Erythroblast (primary cell): ENCODE data around the gene ERGIC1.

Experiments used
- DNase-seq, 2 experiments: peaks; one replicate each; lab custom pipeline; 2025; lab: John Stamatoyannopoulos, UW
- GATA1 ChIP-seq: IDR thresholded peaks from 2 replicates; pipeline ENCODE4 v1.6.1; 2011; ENCODE audit warnings: low read depth, mild to moderate bottlenecking, control low read depth, low read length, moderate library complexity
- POLR2A ChIP-seq: IDR thresholded peaks from 2 replicates; pipeline ENCODE4 v1.6.1; 2011; ENCODE audit warnings: mild to moderate bottlenecking, low read length

ERGIC1 gene

DNA sequence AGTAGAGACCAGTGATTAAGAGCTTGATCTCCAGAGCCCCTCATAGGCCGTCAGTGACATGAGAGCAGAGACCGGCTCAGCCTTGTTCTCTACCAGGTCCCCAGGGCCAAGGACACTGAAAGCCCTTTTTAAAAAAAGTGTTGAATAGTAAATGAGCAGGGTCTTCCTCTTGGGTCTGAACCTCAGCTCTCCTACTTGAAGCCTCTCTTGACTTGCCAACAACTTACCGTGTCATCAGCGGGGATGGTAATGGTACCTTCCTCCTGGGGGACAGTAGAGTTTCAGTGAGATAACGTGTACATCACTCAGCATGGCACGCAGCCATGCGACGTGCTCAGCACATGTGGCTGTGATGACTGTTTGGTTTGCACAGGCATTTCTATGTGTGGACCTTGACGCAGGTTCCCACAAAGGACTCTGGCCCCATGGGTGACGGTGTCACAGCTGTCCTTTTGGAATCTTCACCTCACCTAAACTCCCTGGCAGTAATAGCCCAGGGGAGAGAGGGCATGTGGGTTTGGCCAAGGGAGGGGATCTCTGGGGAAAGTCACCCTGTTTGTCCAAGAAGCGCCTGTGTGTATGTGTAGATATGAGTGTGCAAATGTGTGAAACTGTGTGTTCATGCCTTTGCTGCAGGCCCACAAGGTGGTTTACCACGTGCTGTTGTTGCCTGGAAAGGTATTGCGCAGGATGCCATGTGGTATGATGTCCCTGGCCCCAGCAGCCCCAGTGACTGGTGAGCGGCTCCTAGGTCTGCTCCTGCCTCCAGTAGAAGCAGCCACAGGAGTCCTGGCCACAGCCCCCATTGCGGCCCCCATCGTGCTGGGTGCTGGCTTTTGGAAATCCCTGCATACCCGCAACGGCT lies 18.7 kb downstream of the ERGIC1 start:
- DNase-seq, result peak; percentile 23 to 51

DNA sequence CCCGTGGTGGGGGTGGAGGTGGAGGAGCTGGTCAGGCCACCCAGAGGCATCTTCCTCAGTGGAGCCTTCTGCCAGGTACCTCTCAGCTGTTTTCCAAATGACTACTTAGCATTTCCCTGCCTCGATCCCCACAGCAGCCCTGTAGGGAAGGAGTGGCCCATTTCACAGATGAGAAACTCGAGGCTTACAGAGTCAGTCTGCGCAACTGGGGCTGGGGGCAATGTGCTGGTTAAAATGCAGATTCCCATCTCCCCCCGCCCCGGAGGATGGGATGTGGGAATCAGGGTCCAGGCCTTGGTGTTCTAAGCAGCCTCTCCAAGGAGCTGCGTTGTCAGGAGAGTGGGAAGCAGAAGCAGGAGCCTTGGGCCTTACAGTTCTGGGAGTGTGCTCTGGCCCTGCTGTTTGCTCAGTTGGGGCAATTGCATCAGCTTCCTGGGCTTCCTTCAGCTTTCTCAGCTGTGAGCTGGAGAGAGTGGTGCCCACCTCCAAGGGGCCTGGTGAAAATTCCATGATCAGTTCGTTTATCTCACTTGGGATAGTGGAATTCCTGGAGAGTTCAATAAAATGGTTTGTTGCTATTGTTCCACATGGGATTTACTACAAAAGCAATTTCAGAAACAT lies 19.4 kb downstream of the ERGIC1 start:
- TF ChIP-seq GATA1 (no peak), POLR2A (no peak)
- no peak for DNase-seq

More for the DNA sequence above, 18.7 kb downstream of the ERGIC1 start:
- TF ChIP-seq POLR2A, result no peak
- TF ChIP-seq GATA1, result no peak

DNA sequence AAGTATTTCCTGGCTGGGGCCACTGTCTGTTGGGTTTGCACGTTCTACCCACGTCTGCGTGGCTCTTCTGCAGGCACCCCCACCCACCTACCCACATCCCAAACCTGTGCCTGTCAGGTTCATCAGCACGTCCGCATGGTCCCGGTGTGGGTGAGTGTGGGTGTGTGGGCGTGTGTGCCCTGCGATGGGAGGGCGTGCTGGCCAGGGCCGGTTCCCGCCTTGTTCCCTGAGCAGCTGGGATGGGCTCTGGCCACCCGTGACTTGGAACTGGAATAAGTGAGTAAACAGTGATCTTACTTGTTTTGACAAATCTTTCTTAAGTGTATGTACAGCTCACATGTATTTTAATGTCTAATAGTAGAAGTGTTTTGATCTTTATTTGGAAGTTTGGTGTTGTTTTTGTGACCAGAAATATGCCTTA lies 20.4 kb downstream of the ERGIC1 start:
- no peak for TF ChIP-seq POLR2A
- no peak for DNase-seq

DNA sequence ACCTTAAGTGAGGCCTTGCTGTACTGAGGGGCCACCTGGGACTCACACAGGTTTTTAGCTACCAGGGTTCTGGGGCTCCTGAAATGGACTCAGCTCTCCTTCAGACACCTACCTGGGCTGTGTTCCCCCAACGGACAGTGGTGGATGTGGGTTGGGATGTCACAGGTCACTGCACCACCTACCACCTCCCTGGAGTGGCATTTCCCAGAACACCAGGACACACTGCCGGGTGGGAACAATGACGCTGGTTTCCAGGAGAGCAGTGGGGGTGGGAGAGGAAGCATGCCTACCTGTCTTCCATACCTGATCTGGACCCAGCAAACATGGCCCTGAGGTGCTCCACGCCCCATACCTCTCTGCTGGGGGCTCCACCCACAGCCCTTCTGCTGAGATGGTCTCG lies 20.9 kb downstream of the ERGIC1 start:
- TF ChIP-seq GATA1 (no peak), POLR2A (no peak)

DNA sequence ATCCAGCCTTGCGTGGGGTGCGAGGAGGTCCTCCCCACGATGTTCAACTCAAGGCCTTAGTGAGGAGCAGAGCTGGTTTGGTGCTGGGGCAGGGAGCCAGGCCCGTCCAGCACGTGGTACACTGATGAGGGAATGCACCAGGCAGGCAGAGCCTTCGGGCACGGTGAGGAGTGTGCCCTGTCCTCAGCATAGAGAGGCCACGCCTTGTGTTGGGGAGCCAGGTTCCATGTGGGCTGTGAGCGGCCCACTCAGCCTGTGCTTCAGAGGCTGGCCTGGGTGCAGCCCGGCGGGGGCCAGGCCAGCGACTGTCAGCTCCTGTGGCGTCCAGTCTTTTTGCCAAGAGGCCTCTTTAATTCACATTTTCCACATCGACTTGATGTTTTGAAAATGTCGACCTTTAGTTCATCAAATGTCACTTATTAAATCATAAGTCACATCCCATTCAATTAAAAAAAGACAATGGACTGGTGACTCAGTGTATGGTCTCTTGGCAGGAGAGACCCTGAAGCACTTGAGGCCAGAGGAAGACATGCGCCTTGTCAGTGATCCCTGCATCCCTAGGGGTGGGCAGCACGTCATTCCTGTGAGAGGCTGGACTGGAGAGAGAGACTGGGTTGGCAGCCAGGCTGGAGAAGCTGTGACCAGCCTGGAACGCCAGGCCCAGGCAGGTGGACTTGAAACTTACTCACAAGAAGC lies 21.7 kb downstream of the ERGIC1 start:
- no peak for TF ChIP-seq GATA1
- TF ChIP-seq POLR2A, result no peak
- no peak for DNase-seq

More for the DNA sequence above, 20.9 kb downstream of the ERGIC1 start:
- DNase-seq, result no peak

GRCh38 chr5:172856336-172856735 lies 22.3 kb downstream of the ERGIC1 start:
- no peak for TF ChIP-seq GATA1
- no peak for TF ChIP-seq POLR2A
- no peak for DNase-seq

GRCh38 chr5:172857982-172858381 lies 23.9 kb downstream of the ERGIC1 start:
- TF ChIP-seq GATA1, result no peak
- TF ChIP-seq POLR2A, result no peak
- no peak for DNase-seq

GRCh38 chr5:172858511-172858989 lies 24.5 kb downstream of the ERGIC1 start:
- no peak for DNase-seq
- no peak for TF ChIP-seq POLR2A
- TF ChIP-seq GATA1, result no peak

DNA sequence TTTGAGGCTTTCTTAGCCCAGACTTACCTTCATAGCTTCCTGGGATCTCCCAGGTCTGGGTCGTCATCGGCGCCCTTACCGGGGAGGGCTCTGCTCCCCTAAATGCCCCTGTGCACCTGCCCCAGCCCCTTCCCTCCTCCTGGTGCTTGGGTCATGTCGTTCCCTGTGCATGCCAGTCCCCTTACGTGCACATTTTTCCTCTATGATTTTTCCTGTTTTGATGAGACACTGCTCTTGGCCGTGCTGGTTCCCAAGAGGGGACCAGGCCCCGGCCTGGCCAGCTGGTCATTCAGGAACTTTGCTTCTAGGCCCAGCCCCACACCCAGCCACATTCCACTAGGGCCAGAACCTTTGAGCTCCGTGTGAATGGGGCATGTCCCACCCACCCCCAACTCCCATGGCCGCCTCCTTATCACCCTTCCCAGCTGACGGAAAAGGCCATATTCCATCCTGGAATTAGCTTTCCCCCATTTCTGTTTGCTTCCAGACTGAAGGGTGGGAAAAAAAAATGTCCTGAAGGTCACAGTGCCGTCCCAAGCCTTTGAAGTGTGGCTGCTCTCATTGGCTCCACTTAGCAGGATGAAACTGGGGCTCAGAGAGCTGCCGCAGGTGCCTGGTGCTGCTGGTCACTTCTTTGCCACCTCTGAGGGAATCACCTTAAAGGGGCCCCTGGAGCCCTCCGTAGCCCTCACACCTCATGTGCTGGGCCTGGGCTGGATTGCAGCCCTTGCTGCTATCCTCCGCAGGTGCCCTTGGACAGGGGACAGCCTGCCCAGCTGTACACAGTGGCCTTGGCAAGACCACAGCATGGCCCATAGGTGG lies 25.1 kb downstream of the ERGIC1 start:
- DNase-seq, result no peak
- TF ChIP-seq POLR2A (no peak), GATA1 (no peak)

- TF ChIP-seq GATA1, result no peak
- TF ChIP-seq POLR2A, result no peak
- DNase-seq, result no peak
Measured at GRCh38 chr5:172859966-172860365, 25.9 kb downstream of the ERGIC1 start.

GRCh38 chr5:172860520-172861443 lies 26.7 kb downstream of the ERGIC1 start:
- TF ChIP-seq GATA1 (no peak), POLR2A (no peak)
- DNase-seq, result no peak

DNA sequence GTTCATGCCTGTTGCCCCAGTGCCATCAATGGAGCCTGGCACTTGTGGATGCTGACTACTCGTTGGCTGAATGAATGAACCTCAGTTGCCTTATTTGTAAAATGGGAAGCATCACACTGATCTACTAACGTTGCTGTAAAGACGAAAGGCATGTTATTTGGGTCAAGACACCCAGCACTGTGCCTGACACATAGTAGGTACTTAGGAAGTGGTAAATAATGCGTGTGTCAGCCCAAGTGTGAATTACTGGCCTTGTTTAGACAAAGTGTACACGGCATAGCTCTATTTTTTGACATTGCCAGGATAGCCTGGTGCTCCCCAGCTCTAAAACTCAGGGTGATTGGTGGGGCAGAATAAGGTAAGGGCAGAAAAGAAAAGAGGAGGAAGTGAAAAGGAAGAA lies 27.4 kb downstream of the ERGIC1 start:
- no peak for TF ChIP-seq GATA1
- TF ChIP-seq POLR2A, result no peak
- DNase-seq, result no peak
